H9 (cell line): Measurements from ENCODE around the gene SLAMF7. TPM values are rescaled to one million over a fixed set of nuclear protein-coding genes. Genes with fewer than 3 reads are reported as not detected.

ENCODE experiments used
- DNase-seq: peaks from one replicate; pipeline ENCODE4 v3.0.0-alpha.2; 2017
- H2AFZ ChIP-seq: one replicate; pipeline ENCODE4 v1.6.1; 2013; ENCODE audit warnings: mild to moderate bottlenecking, low read length, control low read depth, moderate library complexity
- H2AK5ac ChIP-seq: 2 replicates; pipeline ENCODE4 v1.6.1; 2013; ENCODE audit warnings: low read length, control low read depth, mixed read lengths; ENCODE audit not compliant: insufficient read length
- H2BK120ac ChIP-seq: one replicate; pipeline ENCODE4 v1.6.1; 2013; ENCODE audit warnings: low read depth, mild to moderate bottlenecking, low read length, control low read depth, inconsistent platforms; ENCODE audit not compliant: poor library complexity, severe bottlenecking
- H2BK12ac ChIP-seq: 2 replicates; pipeline ENCODE4 v1.6.1; 2013; ENCODE audit warnings: low read length, control low read depth, mixed read lengths, low read depth; ENCODE audit not compliant: insufficient read length
- H2BK15ac ChIP-seq: 2 replicates; pipeline ENCODE4 v1.6.1; 2013; ENCODE audit warnings: low read depth, low read length, control low read depth
- H2BK20ac ChIP-seq: one replicate; pipeline ENCODE4 v1.6.1; 2013; ENCODE audit warnings: low read depth, mild to moderate bottlenecking, low read length, control low read depth, inconsistent platforms; ENCODE audit not compliant: poor library complexity, severe bottlenecking
- H2BK5ac ChIP-seq: 2 replicates; pipeline ENCODE4 v1.6.1; 2013; ENCODE audit warnings: low read length, control low read depth, mixed read lengths; ENCODE audit not compliant: insufficient read length
- H3K14ac ChIP-seq: 2 replicates; pipeline ENCODE4 v1.6.1; 2013; ENCODE audit warnings: low read length, control low read depth; ENCODE audit not compliant: insufficient read depth
- H3K18ac ChIP-seq: 2 replicates; pipeline ENCODE4 v1.6.1; 2013; ENCODE audit warnings: low read depth, mild to moderate bottlenecking, mixed read lengths, low read length, control low read depth; ENCODE audit not compliant: insufficient read length
- H3K23ac ChIP-seq: 2 replicates; pipeline ENCODE4 v1.6.1; 2013; ENCODE audit warnings: low read length, control low read depth, mixed read lengths, low read depth; ENCODE audit not compliant: insufficient read length
- H3K23me2 ChIP-seq: 2 replicates; pipeline ENCODE4 v1.6.1; 2013; ENCODE audit warnings: low read depth, mild to moderate bottlenecking, mixed read lengths, low read length, control low read depth; ENCODE audit not compliant: insufficient read length, poor library complexity, severe bottlenecking
- H3K27ac ChIP-seq: 2 replicates; pipeline ENCODE4 v1.5.1; 2013; ENCODE audit warnings: low read length, control low read depth, mixed read lengths, low read depth; ENCODE audit not compliant: insufficient read length
- H3K27me3 ChIP-seq: 2 replicates; pipeline ENCODE4 v1.6.1; 2013; ENCODE audit warnings: low read length, control low read depth, inconsistent platforms; ENCODE audit not compliant: insufficient read depth
- H3K4ac ChIP-seq: 2 replicates; pipeline ENCODE4 v1.6.1; 2013; ENCODE audit warnings: low read depth, mild to moderate bottlenecking, control low read depth, inconsistent platforms, low read length, moderate library complexity
- H3K4me1 ChIP-seq: 2 replicates; pipeline ENCODE4 v1.6.1; 2013; ENCODE audit warnings: low read length, control low read depth, inconsistent platforms; ENCODE audit not compliant: insufficient read depth
- H3K4me2 ChIP-seq: 2 replicates; pipeline ENCODE4 v1.6.1; 2013; ENCODE audit warnings: low read length, control low read depth, mixed read lengths; ENCODE audit not compliant: insufficient read length, insufficient read depth
- H3K56ac ChIP-seq: 2 replicates; pipeline ENCODE4 v1.6.1; 2013; ENCODE audit warnings: low read depth, mild to moderate bottlenecking, mixed read lengths, low read length, control low read depth; ENCODE audit not compliant: insufficient read length
- H3K79me1 ChIP-seq: 2 replicates; pipeline ENCODE4 v1.6.1; 2013; ENCODE audit warnings: low read depth, mild to moderate bottlenecking, moderate library complexity, low read length, control low read depth, inconsistent platforms; ENCODE audit not compliant: insufficient read depth, poor library complexity, severe bottlenecking
- H3K79me2 ChIP-seq: 2 replicates; pipeline ENCODE4 v1.6.1; 2013; ENCODE audit warnings: low read length, control low read depth, inconsistent platforms; ENCODE audit not compliant: insufficient read depth
- H3K9ac ChIP-seq: 2 replicates; pipeline ENCODE4 v1.6.1; 2013; ENCODE audit warnings: low read length, control low read depth, mixed read lengths; ENCODE audit not compliant: insufficient read length; ENCODE audit errors: extremely low read depth
- H3K9me3 ChIP-seq: one replicate; pipeline ENCODE4 v1.6.1; 2013; ENCODE audit warnings: low read depth, low read length, inconsistent platforms; ENCODE audit not compliant: control insufficient read depth
- H3T11ph ChIP-seq: one replicate; pipeline ENCODE4 v1.6.1; 2013; ENCODE audit warnings: mild to moderate bottlenecking, low read length, control low read depth, inconsistent platforms
- H4K20me1 ChIP-seq: one replicate; pipeline ENCODE4 v1.6.1; 2013; ENCODE audit not compliant: control insufficient read depth, insufficient read length, insufficient read depth
- H4K5ac ChIP-seq: 2 replicates; pipeline ENCODE4 v1.6.1; 2013; ENCODE audit warnings: low read depth, mild to moderate bottlenecking, mixed read lengths, low read length, control low read depth; ENCODE audit not compliant: insufficient read length
- H4K8ac ChIP-seq: replicated peaks from 2 replicates; pipeline ENCODE4 v1.6.1; 2013; ENCODE audit warnings: low read length, control low read depth, mixed read lengths, low read depth; ENCODE audit not compliant: insufficient read length
- H4K91ac ChIP-seq: 2 replicates; pipeline ENCODE4 v1.6.1; 2013; ENCODE audit warnings: low read depth, mild to moderate bottlenecking, moderate library complexity, mixed read lengths, low read length, control low read depth; ENCODE audit not compliant: insufficient read length
- H3K27ac Mint-ChIP-seq, 3 experiments: 2 replicates in 2 of 3; 3 replicates in 1 of 3; pipeline ENCODE4 v1.8.0; 2020 to 2021; ENCODE audit warnings: mixed read lengths in 3 of 3, mild to moderate bottlenecking in 1 of 3, moderate library complexity in 1 of 3
- H3K27me3 Mint-ChIP-seq: 2 replicates; pipeline ENCODE4 v1.8.0; 2021; ENCODE audit warnings: low read depth, mild to moderate bottlenecking, moderate library complexity, mixed read lengths
- H3K36me3 Mint-ChIP-seq, 3 experiments: 2 replicates in 2 of 3; 3 replicates in 1 of 3; pipeline ENCODE4 v1.8.0; 2020 to 2021; ENCODE audit warnings: low read depth in 3 of 3, mixed read lengths in 3 of 3; ENCODE audit not compliant: insufficient read depth in 1 of 3
- H3K4me1 Mint-ChIP-seq, 2 experiments: 2 replicates each; pipeline ENCODE4 v1.8.0; 2020; ENCODE audit warnings: mixed read lengths in 2 of 2
- H3K4me3 Mint-ChIP-seq, 2 experiments: 2 replicates in 1 of 2; 3 replicates in 1 of 2; pipeline ENCODE4 v1.8.0; 2020 to 2021; ENCODE audit warnings: mild to moderate bottlenecking in 2 of 2, mixed read lengths in 2 of 2, moderate library complexity in 1 of 2
- H3K9me3 Mint-ChIP-seq, 2 experiments: 2 replicates in 1 of 2; 3 replicates in 1 of 2; pipeline ENCODE4 v1.8.0; 2020; ENCODE audit warnings: mild to moderate bottlenecking in 2 of 2, mixed read lengths in 2 of 2, moderate library complexity in 1 of 2
- CTCF ChIP-seq: fragments of 200-600 bp; sonication (generic); conservative IDR thresholded peaks from 3 replicates; pipeline ENCODE4 v1.8.0; 2021; ENCODE audit warnings: antibody characterized with exemption, mild to moderate bottlenecking
- WGBS: extraction: QIAGEN DNeasy Blood & Tissue Kit; methylation state at CpG from one replicate; pipeline ENCODE4 v1.1.7; 2013; ENCODE audit warnings: missing lambda C conversion rate, low lambda C conversion rate, mixed read lengths; ENCODE audit not compliant: insufficient read length; ENCODE audit errors: extremely low coverage; 5-methylcytosine and 5-hydroxymethylcytosine counted together
- long read RNA-seq: library from polyadenylated mRNA; unstranded; transcript quantifications from one replicate; pipeline ENCODE4 v2.0.0, GENCODE V29; 2020
- total RNA-seq: library from RNA; stranded (reverse); gene quantifications from 2 replicates; pipeline ENCODE4 v1.2.1, GENCODE V29; 2021

The SLAMF7 gene
- total RNA-seq, result not detected in 2 replicates
- long read RNA-seq, result 0 reads

- no peak within 1 kb of the TSS for H4K91ac ChIP-seq
- H3K14ac ChIP-seq, result no peak within 1 kb of the TSS
- H3K79me2 ChIP-seq, result no peaks in the 10 kb centered on the region
- H3K23ac ChIP-seq, result no peak within 1 kb of the TSS
- no peak within 1 kb of the TSS for H3K56ac ChIP-seq
- DNase-seq, result no peak
- Mint-ChIP-seq H3K36me3 (peaks cover 4 to 25% (median 9%) of the 10 kb centered on the region in 3 experiments; a peak in 5 of 7 replicates), H3K9me3 (peaks cover 18 to 22% of the 10 kb centered on the region in 2 experiments), H3K27ac (no peak within 1 kb of the TSS), H3K4me3 (no peak within 1 kb of the TSS), H3K4me1 (peaks cover 5 to 6% of the 10 kb centered on the region in 2 experiments; a peak in 1 of 4 replicates), H3K27me3 (peaks cover 4% of the 10 kb centered on the region)
- H3K79me1 ChIP-seq, result no peaks in the 10 kb centered on the region
- no peak within 1 kb of the TSS for H2AFZ ChIP-seq
- no peak within 1 kb of the TSS for H2BK120ac ChIP-seq
- H3K18ac ChIP-seq, result no peak within 1 kb of the TSS
- H2BK15ac ChIP-seq, result no peak within 1 kb of the TSS
- H3K27ac ChIP-seq, result no peak within 1 kb of the TSS
- no peak within 1 kb of the TSS for H2BK12ac ChIP-seq
- no peak within 1 kb of the TSS for H2AK5ac ChIP-seq
- no peaks in the 10 kb centered on the region for H3K9me3 ChIP-seq
- H3K4ac ChIP-seq, result no peak within 1 kb of the TSS
- H3K4me2 ChIP-seq, result no peak within 1 kb of the TSS
- H4K5ac ChIP-seq, result no peak within 1 kb of the TSS
- H2BK5ac ChIP-seq, result no peak within 1 kb of the TSS
- no peak within 1 kb of the TSS for H3K9ac ChIP-seq
- H4K8ac ChIP-seq, result no peak within 1 kb of the TSS
- no peaks in the 10 kb centered on the region for H3K27me3 ChIP-seq
- H3K23me2 ChIP-seq, result no peaks in the 10 kb centered on the region
- no peaks in the 10 kb centered on the region for H4K20me1 ChIP-seq
- no peaks in the 10 kb centered on the region; the same call in 1 of the 2 replicates for H3K4me1 ChIP-seq
- no peak within 1 kb of the TSS for H3T11ph ChIP-seq
- WGBS, result no CpG with 5 or more reads among the region's 5 CpGs
- no peak within 1 kb of the TSS for H2BK20ac ChIP-seq
- no peak for TF ChIP-seq CTCF
These were observed at the start of gene SLAMF7 for GRCh38 chr1:160739098-160739511. SLAMF7 (plus strand) TSS chr1:160739247; CDS start chr1:160739302, 55 bp downstream.
